SU-DHL-6 (cell line): ENCODE data around the gene PRSS2.
"Not testable (repeated sequence)": the region's sequence is repeated elsewhere in the genome, so short reads cannot be mapped to it uniquely, and the experiment has no call there.

Source experiments
- H2AFZ ChIP-seq: fragments of 200-600 bp; sonication (generic); 2 replicates; pipeline ENCODE4 v1.6.1; 2014; ENCODE audit warnings: low read depth, mild to moderate bottlenecking, moderate library complexity, mixed read lengths, antibody characterized with exemption, low read length; ENCODE audit not compliant: severe bottlenecking
- H3F3A ChIP-seq: fragments of 200-600 bp; shearing (Covaris generic); 2 replicates; pipeline ENCODE4 v1.6.0; 2016; ENCODE audit warnings: antibody characterized with exemption, mild to moderate bottlenecking; ENCODE audit not compliant: insufficient read depth
- H3K27ac ChIP-seq: fragments of 200-600 bp; sonication (generic); 2 replicates; pipeline ENCODE4 v1.5.1; 2016; ENCODE audit warnings: low read depth, mild to moderate bottlenecking, low read length, moderate library complexity, mixed read lengths
- H3K27me3 ChIP-seq: fragments of 200-600 bp; sonication (generic), shearing (Covaris generic); 2 replicates; pipeline ENCODE4 v1.6.0; 2014; ENCODE audit warnings: mild to moderate bottlenecking, low read length
- H3K36me3 ChIP-seq: fragments of 200-600 bp; sonication (generic); 2 replicates; pipeline ENCODE4 v1.6.1; 2014; ENCODE audit warnings: mild to moderate bottlenecking, low read length, mixed read lengths
- H3K4me2 ChIP-seq: fragments of 300-600, 200-600 bp; shearing (Covaris generic), sonication (generic); 2 replicates; pipeline ENCODE4 v1.6.0; 2014; ENCODE audit warnings: low read length, low read depth, mild to moderate bottlenecking; ENCODE audit not compliant: poor library complexity, severe bottlenecking
- H3K4me3 ChIP-seq: fragments of 200-600 bp; sonication (generic); 2 replicates; pipeline ENCODE4 v1.5.1; 2014; ENCODE audit warnings: antibody characterized with exemption, low read length, mild to moderate bottlenecking, mixed read lengths; ENCODE audit not compliant: insufficient read depth, poor library complexity, severe bottlenecking
- H3K79me2 ChIP-seq: fragments of 200-600 bp; sonication (generic); 2 replicates; pipeline ENCODE4 v1.6.1; 2014; ENCODE audit warnings: mild to moderate bottlenecking, low read length, moderate library complexity; ENCODE audit not compliant: insufficient read depth
- H3K9ac ChIP-seq: fragments of 200-600 bp; sonication (generic); 2 replicates; pipeline ENCODE4 v1.7.0; 2014; ENCODE audit warnings: mild to moderate bottlenecking, low read length
- H3K9me2 ChIP-seq: fragments of 200-600 bp; sonication (generic); replicated peaks from 2 replicates; pipeline ENCODE4 v1.6.1; 2014; ENCODE audit warnings: low read length; ENCODE audit not compliant: insufficient read depth
- H3K9me3 ChIP-seq: fragments of 200-600 bp; sonication (generic); 2 replicates; pipeline ENCODE4 v1.6.1; 2014; ENCODE audit warnings: low read length, mixed read lengths; ENCODE audit not compliant: insufficient read depth
- H4K20me1 ChIP-seq: fragments of 200-600 bp; sonication (generic); 2 replicates; pipeline ENCODE4 v1.6.1; 2014; ENCODE audit warnings: low read depth, mild to moderate bottlenecking, antibody characterized with exemption, low read length, moderate library complexity, mixed read lengths
- CTCF ChIP-seq: fragments of 200-600 bp; sonication (generic); IDR thresholded peaks from one replicate; pipeline ENCODE4 v1.5.1; 2017; ENCODE audit warnings: antibody characterized with exemption, mild to moderate bottlenecking, low read length, moderate library complexity; ENCODE audit not compliant: insufficient read depth, poor library complexity, severe bottlenecking
- EZH2phosphoT487 ChIP-seq: fragments of 200-600 bp; sonication (generic), shearing (Covaris generic); conservative IDR thresholded peaks from 2 replicates; pipeline ENCODE4 v1.6.1; 2018; ENCODE audit warnings: mild to moderate bottlenecking, antibody characterized with exemption, low read length, moderate library complexity, mixed read lengths

PRSS2 gene

GRCh38 chr7:142749218-142749993 lies 21.4 kb upstream of the PRSS2 start, which contains the start of gene PRSS1:
Gene PRSS1, plus strand, starts transcription at chr7:142749472. Its CDS starts 13 bp downstream, at chr7:142749485.
- Histone ChIP-seq H3K79me2 (no peaks in the 10 kb centered on the region), H4K20me1 (no peaks in the 10 kb centered on the region), H3K27me3 (no peaks in the 10 kb centered on the region), H3K4me3 (no peak within 1 kb of the TSS), H3K36me3 (no peaks in the 10 kb centered on the region), H3K9me2 (no peaks in the 10 kb centered on the region), H3K9ac (no peak within 1 kb of the TSS), H3K4me2 (no peak within 1 kb of the TSS), H3K27ac (no peak within 1 kb of the TSS), H2AFZ (no peak within 1 kb of the TSS), H3F3A (no peaks in the 10 kb centered on the region), H3K9me3 (no peaks in the 10 kb centered on the region)
- TF ChIP-seq EZH2phosphoT487 (no peak), CTCF (no peak)

GRCh38 chr7:142750321-142750938 lies 20.3 kb upstream of the PRSS2 start:
- no peak overlapping the region for H3K9ac ChIP-seq
- H3F3A ChIP-seq = no peaks in the 10 kb centered on the region
- no peaks in the 10 kb centered on the region for H3K27me3 ChIP-seq
- no peaks in the 10 kb centered on the region for H4K20me1 ChIP-seq
- H3K4me3 ChIP-seq = no peak overlapping the region
- H3K9me2 ChIP-seq = no peaks in the 10 kb centered on the region
- TF ChIP-seq EZH2phosphoT487 (no peak), CTCF (no peak)
- H3K4me2 ChIP-seq = no peak overlapping the region
- no peaks in the 10 kb centered on the region for H3K79me2 ChIP-seq
- no peak overlapping the region for H2AFZ ChIP-seq
- H3K27ac ChIP-seq = no peak overlapping the region
- H3K9me3 ChIP-seq = no peaks in the 10 kb centered on the region
- H3K36me3 ChIP-seq = no peaks in the 10 kb centered on the region

GRCh38 chr7:142751526-142752175 lies 19.1 kb upstream of the PRSS2 start:
- not testable (repeated sequence) for H3K36me3 ChIP-seq, H3K27me3 ChIP-seq, H3K9ac ChIP-seq, H3K9me3 ChIP-seq, H3K27ac ChIP-seq, H3F3A ChIP-seq, H3K4me3 ChIP-seq, H3K4me2 ChIP-seq, H3K9me2 ChIP-seq, H4K20me1 ChIP-seq, H3K79me2 ChIP-seq, H2AFZ ChIP-seq
